GM12878 (cell line): ENCODE measurements around the gene TRAF3IP3. TPM values are rescaled to one million over a fixed set of nuclear protein-coding genes. Genes with fewer than 3 reads are reported as not detected.

Source experiments
- ATAC-seq: fragments of 200-7000 bp; cut with Tn5 transposase; 3 replicates; pipeline ENCODE4 v1.9.1; 2020; ENCODE audit warnings: mild to moderate bottlenecking, moderate library complexity
- BruUV-seq: library from RNA; stranded (reverse); fragments of 400-500 nt; replicated peaks from 2 replicates; lab custom pipeline; 2021; lab: Mats Ljungman, UMichigan
- CTCF ChIA-PET: fragments of 300-600 bp; sonication (Branson Sonifier 250); formaldehyde crosslinking; extraction: SDS; loops from one replicate; lab custom pipeline; 2021; ENCODE audit warnings: inconsistent platforms; lab: Yijun Ruan, JAX
- POLR2A ChIA-PET: fragments of 350-600 bp; formaldehyde crosslinking; extraction: SDS; loops from one replicate; lab custom pipeline; 2021; ENCODE audit warnings: inconsistent platforms; lab: Charles Lee
- RAD21 ChIA-PET: fragments of 300-600 bp; sonication (Branson Sonifier 250); formaldehyde crosslinking; loops from one replicate; lab custom pipeline; 2023; ENCODE audit warnings: antibody characterized with exemption; ENCODE audit not compliant: unreplicated experiment; lab: Charles Lee
- SMC1A ChIA-PET: fragments of 300-600 bp; sonication (Branson Sonifier 250); formaldehyde crosslinking; loops from one replicate; lab custom pipeline; 2023; ENCODE audit not compliant: unreplicated experiment, uncharacterized antibody; lab: Charles Lee
- DNase-seq: peaks from one replicate; pipeline ENCODE4 v3.0.0-alpha.2; 2011; ENCODE audit warnings: low read depth, low spot score
- FAIRE-seq: peaks from 3 replicates; lab custom pipeline; 2011; peaks lifted over from hg19 to GRCh38; lab: Jason Lieb, UNC
- H2AFZ ChIP-seq: 2 replicates; pipeline ENCODE4 v1.6.0; 2011; ENCODE audit warnings: low read depth, low read length, control low read depth; ENCODE audit not compliant: control insufficient read depth
- H3K27ac ChIP-seq: 2 replicates; pipeline ENCODE4 v1.5.1; 2011; ENCODE audit warnings: control low read depth; ENCODE audit not compliant: control insufficient read depth, insufficient read depth
- H3K27me3 ChIP-seq, 2 experiments: replicated peaks in 1 of 2; 2 replicates each; pipeline versions ENCODE4 v1.6.0 to v1.6.1; 2011; ENCODE audit warnings: low read length in 1 of 2; ENCODE audit not compliant: control insufficient read depth in 2 of 2, insufficient read depth in 2 of 2
- H3K36me3 ChIP-seq, 2 experiments: 2 replicates each; pipeline ENCODE4 v1.5.1; 2011; ENCODE audit warnings: low read length in 1 of 2; ENCODE audit not compliant: control insufficient read depth in 2 of 2, insufficient read depth in 2 of 2
- H3K4me1 ChIP-seq: 2 replicates; pipeline ENCODE4 v1.6.1; 2011; ENCODE audit warnings: mild to moderate bottlenecking, low read length, moderate library complexity, mixed read lengths; ENCODE audit not compliant: control insufficient read depth, insufficient read depth
- H3K4me2 ChIP-seq: 2 replicates; pipeline ENCODE4 v1.6.0; 2011; ENCODE audit warnings: control low read depth; ENCODE audit not compliant: control insufficient read depth, insufficient read depth
- H3K4me3 ChIP-seq: fragments of 200-600 bp; sonication (generic); 2 replicates; pipeline ENCODE4 v1.5.1; 2016
- H3K79me2 ChIP-seq: 2 replicates; pipeline ENCODE4 v1.6.0; 2011; ENCODE audit warnings: low read length; ENCODE audit not compliant: control insufficient read depth, insufficient read depth
- H3K9ac ChIP-seq: 2 replicates; pipeline ENCODE4 v1.8.0; 2011; ENCODE audit warnings: low read length, control low read depth, mixed read lengths; ENCODE audit not compliant: control insufficient read depth, insufficient read depth
- H3K9me3 ChIP-seq: replicated peaks from 3 replicates; pipeline ENCODE4 v1.5.1; 2011; ENCODE audit warnings: mild to moderate bottlenecking, low read length; ENCODE audit not compliant: control insufficient read depth, insufficient read depth
- H4K20me1 ChIP-seq: 2 replicates; pipeline ENCODE4 v1.6.0; 2011; ENCODE audit not compliant: control insufficient read depth, insufficient read depth
- ATF2 ChIP-seq: IDR thresholded peaks from 2 replicates; pipeline ENCODE4 v1.6.1; 2012; ENCODE audit warnings: low read length, inconsistent platforms
- ATF7 ChIP-seq: fragments of 450-650 bp; IDR thresholded peaks from 2 replicates; pipeline ENCODE4 v1.6.1; 2016; ENCODE audit warnings: low read depth, mild to moderate bottlenecking
- CBX3 ChIP-seq: fragments of 200-600 bp; sonication (generic); IDR thresholded peaks from 2 replicates; pipeline ENCODE4 v1.6.1; 2016; ENCODE audit warnings: low read depth, borderline replicate concordance
- CEBPB ChIP-seq, 2 experiments: fragments of 150-350 bp in 1 of 2; IDR thresholded peaks; 2 replicates each; pipeline ENCODE4 v1.6.1; 2012 to 2014; ENCODE audit warnings: low read depth in 2 of 2, low read length in 2 of 2, borderline replicate concordance in 1 of 2, inconsistent platforms in 1 of 2
- CREM ChIP-seq: IDR thresholded peaks from 2 replicates; pipeline ENCODE4 v1.6.1; 2014; ENCODE audit warnings: antibody characterized with exemption, low read depth
- EED ChIP-seq: sonication (generic); IDR thresholded peaks from 2 replicates; pipeline ENCODE4 v1.6.1; 2016; ENCODE audit warnings: antibody characterized with exemption, low read depth
- EGR1 ChIP-seq, 2 experiments: IDR thresholded peaks; 1 replicate in 1 of 2; 2 replicates in 1 of 2; pipeline ENCODE4 v1.6.1; 2011 to 2012; ENCODE audit warnings: low read depth in 2 of 2, low read length in 2 of 2, borderline replicate concordance in 1 of 2, mild to moderate bottlenecking in 1 of 2, moderate library complexity in 1 of 2
- FOS ChIP-seq: IDR thresholded peaks from 3 replicates; pipeline ENCODE4 v1.6.1; 2011; ENCODE audit warnings: borderline replicate concordance; ENCODE audit not compliant: insufficient read length; ENCODE audit errors: extremely low read depth
- HSF1 ChIP-seq: fragments of 150-350 bp; IDR thresholded peaks from 2 replicates; pipeline ENCODE4 v1.6.1; 2014; ENCODE audit warnings: mild to moderate bottlenecking, low read depth, low read length
- JUND ChIP-seq: IDR thresholded peaks from 2 replicates; pipeline ENCODE4 v1.6.1; 2012; ENCODE audit warnings: low read depth, mild to moderate bottlenecking, low read length, improper control_type of control experiment, moderate library complexity
- NFXL1 ChIP-seq: fragments of 450-650 bp; IDR thresholded peaks from 2 replicates; pipeline ENCODE4 v1.6.1; 2017; ENCODE audit warnings: antibody characterized with exemption, mild to moderate bottlenecking, borderline replicate concordance
- NRF1 ChIP-seq: conservative IDR thresholded peaks from 2 replicates; pipeline ENCODE4 v1.6.1; 2011; ENCODE audit warnings: mild to moderate bottlenecking, low read depth, low read length, improper control_type of control experiment
- PAX8 ChIP-seq: fragments of 450-650 bp; IDR thresholded peaks from 2 replicates; pipeline ENCODE4 v1.6.1; 2017; ENCODE audit warnings: mild to moderate bottlenecking, moderate library complexity
- POLR2AphosphoS2 ChIP-seq: IDR thresholded peaks from 2 replicates; pipeline ENCODE4 v1.6.1; 2011; ENCODE audit warnings: low read depth, mild to moderate bottlenecking, low read length, improper control_type of control experiment, moderate library complexity
- RB1 ChIP-seq: fragments of 450-650 bp; formaldehyde crosslinking; IDR thresholded peaks from 2 replicates; pipeline ENCODE4 v1.6.1; 2017; ENCODE audit warnings: mild to moderate bottlenecking, borderline replicate concordance
- SREBF2 ChIP-seq: IDR thresholded peaks from 2 replicates; pipeline ENCODE4 v1.6.1; 2012; ENCODE audit warnings: mild to moderate bottlenecking, low read length
- SUPT20H ChIP-seq: IDR thresholded peaks from 2 replicates; pipeline ENCODE4 v1.6.1; 2011; ENCODE audit warnings: low read depth, mild to moderate bottlenecking, low read length, moderate library complexity, borderline replicate concordance; ENCODE audit not compliant: control insufficient read depth
- TARDBP ChIP-seq: IDR thresholded peaks from 2 replicates; pipeline ENCODE4 v1.6.1; 2016; ENCODE audit warnings: borderline replicate concordance
- ZBED1 ChIP-seq: IDR thresholded peaks from 2 replicates; pipeline ENCODE4 v1.6.1; 2016; ENCODE audit warnings: borderline replicate concordance
- ZNF217 ChIP-seq: fragments of 450-650 bp; IDR thresholded peaks from 2 replicates; pipeline ENCODE4 v1.6.1; 2017; ENCODE audit warnings: antibody characterized with exemption, mild to moderate bottlenecking
- ZNF622 ChIP-seq: fragments of 450-650 bp; IDR thresholded peaks from 2 replicates; pipeline ENCODE4 v1.6.1; 2017; ENCODE audit warnings: mild to moderate bottlenecking, inconsistent platforms
- WGBS: methylation state at CpG from one replicate; pipeline ENCODE4 v1.1.6; 2016; ENCODE audit warnings: low lambda C conversion rate; ENCODE audit not compliant: insufficient replicate concordance, insufficient coverage; ENCODE audit errors: missing lambda C conversion rate; 5-methylcytosine and 5-hydroxymethylcytosine counted together
- in situ Hi-C: fragments of 300-500 bp; cut with MboI; formaldehyde crosslinking; loops from 9 replicates; pipeline ENCODE4 v1.14.3; 2018; ENCODE audit warnings: mixed read lengths
- intact Hi-C: fragments of 100-400 bp; cut with micrococcal nuclease; formaldehyde crosslinking; loops from one replicate; pipeline ENCODE4 v1.14.2; 2022; ENCODE audit not compliant: unreplicated experiment
- polyA plus RNA-seq, 11 experiments: library from polyadenylated mRNA; depleted of rRNA in 4 of 11; unstranded in 6 of 11; stranded (reverse) in 5 of 11; fragments of >200 nt; fragmentation: Nextera tagmentation in 4 of 11; fragmentation: Illumina TruSeq in 1 of 11; extraction: Ambion mirVana in 4 of 11; extraction: Trizol in 1 of 11; gene quantifications; 1 replicate in 1 of 11; 2 replicates in 10 of 11; pipeline versions ENCODE4 v1.2.1 to v1.2.3, GENCODE V29; 2011 to 2016; ENCODE audit warnings: inconsistent platforms in 2 of 11, missing spikeins in 2 of 11, low read depth in 1 of 11
- total RNA-seq, 4 experiments: library from RNA; depleted of rRNA in 3 of 4; stranded (reverse); fragments of >200 nt in 3 of 4; fragmentation: Illumina TruSeq in 1 of 4; extraction: Trizol in 1 of 4; gene quantifications; 2 replicates each; pipeline versions ENCODE4 v1.2.1 to v1.2.3, GENCODE V29; 2013 to 2021

Gene TRAF3IP3
- total and polyA plus RNA-seq, 10 of the 15 experiments (the other 5 are each of a cell fraction or from before 2014, with no cell fraction given) = 61.6 to 121 (median 96.5) TPM

GRCh38 chr1:209827384-209828262, 71.8 kb downstream of the TRAF3IP3 start, which contains the start of gene UTP25:
Gene UTP25, plus strand, starts transcription at chr1:209827972. Its CDS starts 92 bp downstream, at chr1:209828064.
- H3K27me3 ChIP-seq = no peaks in the 10 kb centered on the region
- in situ Hi-C loops (no loop called here), intact Hi-C loops (loop anchor here (2.0 to 10.0 kb wide), 4 partner anchors 43 to 253 kb away; partner anchors contain the start of gene C1orf74)
- H3K9me3 ChIP-seq = no peaks in the 10 kb centered on the region
- peaks cover 0 to under 1% of the 10 kb centered on the region in 2 experiments; a peak in 1 of 4 replicates for H3K36me3 ChIP-seq
- no peaks in the 10 kb centered on the region for H4K20me1 ChIP-seq
- peaks cover 13% of the 10 kb centered on the region for H3K79me2 ChIP-seq
- peak within 1 kb of the TSS; percentile 62 for H3K27ac ChIP-seq
- ChIA-PET CTCF (interaction anchor here (0.5 to 2.3 kb wide), 22 partner anchors 9 to 574 kb away, joined by 3 to 25 read pairs (median 4); partner anchors contain the start of gene C1orf74), SMC1A (interaction anchor here (0.6 to 2.1 kb wide), 6 partner anchors 12 to 483 kb away, joined by 3 to 10 read pairs (median 4); partner anchors contain the start of gene TRAF3IP3), POLR2A (interaction anchor here (0.8 to 1.2 kb wide), 5 partner anchors 9 to 174 kb away, joined by 3 to 5 read pairs (median 4); no protein-coding TSS in a partner anchor), RAD21 (interaction anchor here (0.7 to 1.4 kb wide), 8 partner anchors 12 to 576 kb away, joined by 3 to 6 read pairs (median 4); partner anchors contain the start of gene C1orf74)
- peak; percentile 98 for FAIRE-seq
- 26% methylated on average over 51 of the region's 51 CpGs for WGBS
- ATAC-seq = peak; percentile 93
- peak; percentile 97 for DNase-seq
- H3K9ac ChIP-seq = peak within 1 kb of the TSS; percentile 75
- BruUV-seq = no TSS peak
- H3K4me2 ChIP-seq = peak within 1 kb of the TSS; percentile 83
- H3K4me3 ChIP-seq = peak within 1 kb of the TSS; percentile 99
- no peaks in the 10 kb centered on the region for H3K4me1 ChIP-seq
- H2AFZ ChIP-seq = peak within 1 kb of the TSS; percentile 93
- TF ChIP-seq FOS (peak; percentile 18), ATF7 (peak; percentile 59), JUND (no peak), NFXL1 (no peak), SUPT20H (no peak), EGR1 (IDR thresholded peaks at IDR 0.05; ENCODE audit: borderline replicate concordance in 1 of 2, low read depth in 2 of 2, low read length in 2 of 2) (0 out of 3 replicates have a peak, but pooled peaks of 1 of the 2 experiments have one; percentile 31), POLR2AphosphoS2 (peak; percentile 86), CEBPB (IDR thresholded peaks at IDR 0.05; ENCODE audit: borderline replicate concordance in 1 of 2, low read depth in 2 of 2, low read length in 2 of 2) (no peak), RB1 (no peak), NRF1 (no peak), ATF2 (no peak), ZNF622 (no peak), CBX3 (no peak), CREM (peak; percentile 75; the same call in 1 of the 2 replicates), ZNF217 (no peak), HSF1 (no peak), SREBF2 (no peak), TARDBP (no peak), PAX8 (no peak), ZBED1 (no peak; the same call in 1 of the 2 replicates), EED (no peak)
